ENCODE data around the gene HOXA2.

The HOXA2 gene

DNA sequence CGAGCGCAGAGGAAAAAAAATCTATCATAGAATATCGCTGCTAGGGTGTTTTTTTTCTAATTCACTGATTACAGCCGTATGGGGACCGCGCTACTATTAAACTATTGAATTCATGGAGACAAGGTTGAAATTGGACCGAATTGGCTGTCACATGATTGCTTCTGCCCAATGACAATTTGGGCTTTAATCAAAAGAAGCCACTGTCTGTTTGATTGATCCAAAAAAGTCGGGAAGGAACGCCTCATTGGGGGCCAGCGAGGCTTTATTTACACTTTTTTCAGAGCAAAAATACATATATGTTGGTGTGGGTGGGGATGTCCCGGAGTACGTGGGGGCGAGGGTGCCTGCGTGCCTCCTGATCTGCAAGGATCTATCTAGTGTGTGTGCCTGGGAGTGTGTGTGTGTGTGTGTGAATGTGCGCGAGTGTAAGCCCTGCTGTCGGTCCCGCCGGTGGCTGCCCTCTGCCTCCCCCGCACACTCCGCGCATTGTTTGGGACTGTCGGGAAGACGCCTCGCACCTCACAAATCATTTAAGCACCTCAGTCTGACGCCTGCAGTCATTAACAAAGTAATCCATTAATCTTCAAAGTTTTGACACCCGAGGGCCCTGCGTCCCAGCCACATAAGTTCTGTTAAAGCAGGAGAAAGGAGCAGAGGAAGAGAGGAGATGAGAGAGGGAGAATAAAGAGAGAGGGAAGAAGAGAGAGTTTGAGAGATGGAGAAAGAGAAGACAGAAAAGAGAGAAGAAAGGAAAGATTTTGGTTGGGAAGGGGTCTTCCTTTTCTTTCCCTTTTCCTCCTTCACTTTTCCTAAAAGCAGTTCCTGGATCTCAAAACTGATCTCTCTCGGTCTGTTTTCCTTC is at the start of gene HOXA2:
Gene HOXA2, minus strand, starts transcription at position 103 of the 862 bp plus-strand sequence. CDS start 183 bp downstream, outside the sequence.
- no peak for DNase-seq (ENCODE audit: low read depth in 2 of 3, low spot score in 1 of 3)

DNA sequence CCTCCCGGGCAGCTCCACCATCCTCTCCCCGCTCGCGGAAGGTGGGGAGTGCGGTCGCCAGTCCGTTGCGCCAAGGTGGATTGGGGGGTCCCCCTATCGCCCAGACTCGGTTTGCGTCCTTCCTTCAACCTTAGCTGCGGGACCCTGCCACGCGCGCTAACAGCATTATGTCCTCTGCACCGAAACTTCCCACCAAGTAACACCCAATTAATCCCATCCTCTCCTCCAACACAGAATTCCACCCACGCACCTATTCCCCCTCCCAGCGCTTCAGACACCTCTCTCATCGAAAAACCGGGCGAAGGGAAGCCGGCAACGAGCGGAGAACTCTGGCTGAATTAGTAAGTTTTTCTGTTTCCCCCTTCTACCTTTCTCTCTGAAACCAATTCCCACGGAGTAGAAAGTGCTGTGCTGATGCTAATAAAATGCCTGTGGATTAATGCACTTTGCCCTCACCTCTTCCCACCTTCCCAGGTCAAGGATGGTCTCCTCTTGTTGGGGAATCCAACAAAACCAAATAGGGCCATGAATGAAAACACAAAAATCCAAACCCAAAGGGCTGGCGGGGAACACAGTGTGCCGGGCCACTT is 49.0 kb upstream of the HOXA2 start:
- DNase-seq (ENCODE audit: low read depth in 2 of 3, low spot score in 1 of 3) = no peak

GRCh38 chr7:27150568-27151340 is 48.3 kb upstream of the HOXA2 start:
- peak; percentile 40 to 66 (median 46) for DNase-seq (ENCODE audit: low read depth in 2 of 3, low spot score in 1 of 3)

GRCh38 chr7:27149842-27150567 is 47.5 kb upstream of the HOXA2 start:
- no peak for DNase-seq (ENCODE audit: low read depth in 2 of 3, low spot score in 1 of 3)

DNA sequence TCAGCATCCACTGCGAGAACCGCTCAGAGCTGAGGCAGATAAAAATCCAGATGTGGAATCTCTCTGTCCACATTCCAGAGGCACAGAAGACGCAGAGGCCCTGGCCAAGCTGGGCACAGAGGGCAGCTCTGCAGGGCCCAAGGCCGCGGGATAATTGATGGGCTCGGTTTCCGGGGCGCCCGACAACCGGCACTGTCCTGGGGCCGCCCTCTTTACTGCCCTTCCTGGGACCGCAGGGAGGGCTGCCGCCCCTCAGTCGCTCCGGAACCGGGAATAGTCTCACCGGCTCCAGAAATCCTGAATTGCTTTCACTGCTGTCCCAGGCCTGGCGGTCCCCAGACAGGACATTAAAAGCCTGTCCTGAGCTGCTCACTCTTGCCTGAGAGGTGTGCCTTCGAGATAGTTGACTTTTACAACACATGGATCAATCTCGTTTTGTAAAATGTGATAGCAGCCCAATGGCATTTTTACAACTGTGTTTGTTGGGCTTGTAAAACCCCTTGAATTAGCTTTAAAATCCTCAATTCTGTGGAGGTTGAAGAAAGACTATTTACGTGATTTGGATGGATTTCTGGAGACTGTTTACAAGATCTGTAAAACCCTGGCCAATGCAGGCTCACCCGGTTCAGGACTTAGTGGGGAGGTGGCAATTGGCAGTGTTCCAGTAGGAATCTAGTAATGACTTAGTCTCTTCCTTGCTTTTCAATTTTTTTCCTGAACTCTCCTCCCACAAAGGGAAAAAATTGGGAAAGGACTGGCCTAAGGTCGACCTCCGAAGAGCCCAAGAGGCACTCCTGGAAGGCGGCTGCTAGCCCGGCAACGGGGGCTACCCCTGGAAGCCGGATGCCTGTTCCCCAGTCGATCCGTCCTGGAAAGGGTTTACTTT is 46.5 kb upstream of the HOXA2 start:
- DNase-seq (ENCODE audit: low read depth in 2 of 3, low spot score in 1 of 3) = no peak

- no peak for DNase-seq (ENCODE audit: low read depth in 2 of 3, low spot score in 1 of 3)
Observed at GRCh38 chr7:27148031-27148755, 45.7 kb upstream of the HOXA2 start.

GRCh38 chr7:27147199-27148030 is 44.9 kb upstream of the HOXA2 start, which contains the start of gene HOXA6:
Gene HOXA6, minus strand, starts transcription at chr7:27147774. Its CDS starts 25 bp downstream, at chr7:27147749.
- DNase-seq (ENCODE audit: low read depth in 2 of 3, low spot score in 1 of 3) = no peak

- no peak for DNase-seq (ENCODE audit: low read depth in 2 of 3, low spot score in 1 of 3)
Observed at GRCh38 chr7:27146491-27147198, 44.2 kb upstream of the HOXA2 start.

- DNase-seq (ENCODE audit: low read depth in 2 of 3, low spot score in 1 of 3) = no peak
Observed at GRCh38 chr7:27145914-27146412, 43.5 kb upstream of the HOXA2 start.

GRCh38 chr7:27145165-27145913 is 42.9 kb upstream of the HOXA2 start:
- no peak for DNase-seq (ENCODE audit: low read depth in 2 of 3, low spot score in 1 of 3)

- no peak for DNase-seq (ENCODE audit: low read depth in 2 of 3, low spot score in 1 of 3)
Observed at GRCh38 chr7:27144781-27145164, 42.3 kb upstream of the HOXA2 start.

GRCh38 chr7:27143950-27144780 is 41.7 kb upstream of the HOXA2 start:
- DNase-seq (ENCODE audit: low read depth in 2 of 3, low spot score in 1 of 3) = no peak

DNA sequence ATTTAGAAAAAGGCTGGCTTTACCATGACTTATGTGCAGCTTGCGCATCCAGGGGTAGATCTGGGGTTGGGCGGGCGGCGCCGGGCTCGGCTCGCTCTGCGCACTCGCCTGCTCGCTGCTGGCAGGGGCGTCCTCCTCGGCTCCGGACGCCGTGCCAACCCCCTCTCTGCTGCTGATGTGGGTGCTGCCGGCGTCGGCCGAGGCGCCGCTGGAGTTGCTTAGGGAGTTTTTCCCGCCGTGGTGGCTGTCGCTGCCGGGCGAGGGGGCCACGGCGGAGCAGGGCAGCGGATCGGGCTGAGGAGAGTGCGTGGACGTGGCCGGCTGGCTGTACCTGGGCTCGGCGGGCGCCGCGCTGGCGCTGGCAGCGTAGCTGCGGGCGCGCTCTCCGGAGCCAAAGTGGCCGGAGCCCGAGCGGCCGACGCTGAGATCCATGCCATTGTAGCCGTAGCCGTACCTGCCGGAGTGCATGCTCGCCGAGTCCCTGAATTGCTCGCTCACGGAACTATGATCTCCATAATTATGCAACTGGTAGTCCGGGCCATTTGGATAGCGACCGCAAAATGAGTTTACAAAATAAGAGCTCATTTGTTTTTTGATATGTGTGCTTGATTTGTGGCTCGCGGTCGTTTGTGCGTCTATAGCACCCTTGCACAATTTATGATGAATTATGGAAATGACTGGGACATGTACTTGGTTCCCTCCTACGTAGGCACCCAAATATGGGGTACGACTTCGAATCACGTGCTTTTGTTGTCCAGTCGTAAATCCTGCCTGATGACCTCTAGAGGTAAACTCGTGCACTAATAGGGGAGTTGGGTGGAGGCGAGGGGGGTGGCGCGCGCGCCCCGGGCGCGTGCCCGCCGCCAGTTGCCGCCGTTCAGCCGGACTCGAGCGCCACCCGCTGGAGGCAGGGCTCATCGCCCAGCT is 40.8 kb upstream of the HOXA2 start, which contains the start of gene HOXA5:
Gene HOXA5, minus strand, starts transcription at position 659 of the 927 bp plus-strand sequence. Its CDS starts 74 bp downstream, at position 585.
- no peak for DNase-seq (ENCODE audit: low read depth in 2 of 3, low spot score in 1 of 3)

DNA sequence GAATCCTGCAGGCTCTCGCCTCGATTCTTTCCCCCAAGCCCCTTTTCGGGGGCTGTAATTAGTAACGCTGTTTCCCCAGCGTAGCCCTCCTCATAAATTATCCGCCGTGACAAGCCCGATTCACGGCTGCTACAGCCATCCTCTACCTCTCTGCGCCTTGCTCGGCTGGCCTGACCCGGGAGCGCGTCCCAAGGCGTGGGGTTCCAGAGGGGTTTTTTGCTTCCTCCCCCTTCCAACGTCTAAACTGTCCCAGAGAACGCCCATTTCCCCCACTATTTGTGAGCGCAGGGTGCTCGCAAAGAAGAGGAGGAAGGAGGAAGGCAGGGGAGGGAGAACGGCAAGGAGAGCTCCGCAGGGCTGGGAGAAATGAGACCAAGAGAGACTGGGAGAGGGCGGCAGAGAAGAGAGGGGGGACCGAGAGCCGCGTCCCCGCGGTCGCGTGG is 40.1 kb upstream of the HOXA2 start:
- no peak for DNase-seq (ENCODE audit: low read depth in 2 of 3, low spot score in 1 of 3)

Data from stimulated activated CD4-positive, alpha-beta T cell treated with anti-CD3 and anti-CD28 coated beads, Interleukin-12 subunit alpha, Interleukin-12 subunit beta, amount 100 ng/mL, for 48 hours (primary cell).